Glutamatergic neuron (in vitro differentiated cells): ENCODE data around the gene TEAD3. TPM values are rescaled to one million over a fixed set of nuclear protein-coding genes. Genes with fewer than 3 reads are reported as not detected.

Source experiments
- DNase-seq: peaks from one replicate; pipeline ENCODE4 v3.0.0; 2022
- H3K27ac Mint-ChIP-seq: one replicate; pipeline ENCODE4 v1.8.0; 2020; ENCODE audit warnings: mild to moderate bottlenecking, mixed read lengths, inconsistent platforms; ENCODE audit not compliant: unreplicated experiment
- H3K27me3 Mint-ChIP-seq: one replicate; pipeline ENCODE4 v1.8.0; 2020; ENCODE audit warnings: mild to moderate bottlenecking, moderate library complexity, mixed read lengths, inconsistent platforms; ENCODE audit not compliant: unreplicated experiment
- H3K36me3 Mint-ChIP-seq: one replicate; pipeline ENCODE4 v1.8.0; 2020; ENCODE audit warnings: mild to moderate bottlenecking, mixed read lengths, inconsistent platforms; ENCODE audit not compliant: unreplicated experiment
- H3K4me1 Mint-ChIP-seq: one replicate; pipeline ENCODE4 v1.8.0; 2020; ENCODE audit warnings: mild to moderate bottlenecking, low read depth, mixed read lengths, inconsistent platforms; ENCODE audit not compliant: unreplicated experiment
- H3K4me3 Mint-ChIP-seq: one replicate; pipeline ENCODE4 v1.8.0; 2020; ENCODE audit warnings: mild to moderate bottlenecking, mixed read lengths, inconsistent platforms; ENCODE audit not compliant: unreplicated experiment
- H3K9me3 Mint-ChIP-seq: one replicate; pipeline ENCODE4 v1.8.0; 2020; ENCODE audit warnings: mild to moderate bottlenecking, moderate library complexity, mixed read lengths, inconsistent platforms; ENCODE audit not compliant: unreplicated experiment
- total RNA-seq: library from RNA; stranded (reverse); fragmentation: NEBNext Ultra II Directional; extraction: Animal tissue kit (Norgen Biotek cat#: 25700); gene quantifications from one replicate; pipeline ENCODE4 v1.2.1, GENCODE V29; 2021; ENCODE audit not compliant: unreplicated experiment
- TF ChIP-seq, protein P1 (sequence below): fragments of 200-600 bp; sonication (generic); IDR thresholded peaks from one replicate; pipeline ENCODE4 v1.5.0; 2021; ENCODE audit not compliant: partially characterized antibody, unreplicated experiment

The TEAD3 gene
- total RNA-seq, 1 donor from 2014 or later, result 50.0 TPM

DNA sequence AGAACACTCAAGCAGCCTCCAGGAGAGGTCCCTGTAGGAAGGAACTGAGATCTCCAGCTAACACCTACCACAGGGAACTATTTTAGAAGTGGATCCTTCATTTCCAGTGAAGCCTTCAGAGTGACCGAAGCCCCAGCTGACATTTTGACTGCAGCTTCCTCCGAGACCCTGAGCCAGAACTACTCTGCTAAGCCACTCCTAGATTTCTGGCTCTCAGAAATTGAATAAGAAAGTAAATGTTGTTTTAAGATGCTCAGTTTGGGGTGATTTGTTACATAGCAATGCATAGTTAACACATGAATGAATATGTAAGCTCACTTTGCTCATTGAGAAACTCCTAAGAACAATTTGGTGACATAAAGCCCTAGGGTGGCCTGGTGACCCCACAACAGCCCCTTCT lies 10.3 kb upstream of the TEAD3 start:
- Mint-ChIP-seq H3K27ac (no peak overlapping the region), H3K9me3 (peaks cover 4% of the 10 kb centered on the region), H3K4me3 (no peak overlapping the region), H3K27me3 (peaks cover 9% of the 10 kb centered on the region), H3K36me3 (no peaks in the 10 kb centered on the region), H3K4me1 (peaks cover 9% of the 10 kb centered on the region)
- DNase-seq, result no peak
- TF ChIP-seq, protein P1, sequence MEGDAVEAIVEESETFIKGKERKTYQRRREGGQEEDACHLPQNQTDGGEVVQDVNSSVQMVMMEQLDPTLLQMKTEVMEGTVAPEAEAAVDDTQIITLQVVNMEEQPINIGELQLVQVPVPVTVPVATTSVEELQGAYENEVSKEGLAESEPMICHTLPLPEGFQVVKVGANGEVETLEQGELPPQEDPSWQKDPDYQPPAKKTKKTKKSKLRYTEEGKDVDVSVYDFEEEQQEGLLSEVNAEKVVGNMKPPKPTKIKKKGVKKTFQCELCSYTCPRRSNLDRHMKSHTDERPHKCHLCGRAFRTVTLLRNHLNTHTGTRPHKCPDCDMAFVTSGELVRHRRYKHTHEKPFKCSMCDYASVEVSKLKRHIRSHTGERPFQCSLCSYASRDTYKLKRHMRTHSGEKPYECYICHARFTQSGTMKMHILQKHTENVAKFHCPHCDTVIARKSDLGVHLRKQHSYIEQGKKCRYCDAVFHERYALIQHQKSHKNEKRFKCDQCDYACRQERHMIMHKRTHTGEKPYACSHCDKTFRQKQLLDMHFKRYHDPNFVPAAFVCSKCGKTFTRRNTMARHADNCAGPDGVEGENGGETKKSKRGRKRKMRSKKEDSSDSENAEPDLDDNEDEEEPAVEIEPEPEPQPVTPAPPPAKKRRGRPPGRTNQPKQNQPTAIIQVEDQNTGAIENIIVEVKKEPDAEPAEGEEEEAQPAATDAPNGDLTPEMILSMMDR, result no peak

DNA sequence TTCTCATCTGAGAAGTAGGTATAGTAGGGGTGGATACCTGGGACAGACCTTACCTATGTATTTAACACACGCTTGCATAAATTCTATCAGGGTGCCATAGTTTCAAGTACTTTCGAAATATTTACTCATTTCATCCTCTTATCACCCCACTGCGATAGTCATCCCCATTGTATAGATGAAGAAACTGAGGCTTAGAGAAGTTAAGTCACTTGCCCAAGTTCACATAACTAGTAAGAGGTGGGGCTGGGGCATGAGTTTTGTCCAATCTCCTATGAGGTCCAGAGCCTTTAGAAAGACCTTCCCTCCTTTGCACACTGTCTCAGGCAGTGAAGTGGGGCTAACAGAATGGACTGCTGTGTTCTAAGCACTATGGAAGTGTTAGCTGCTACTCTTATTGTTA lies 9.7 kb upstream of the TEAD3 start:
- peaks cover 9% of the 10 kb centered on the region for H3K27me3 Mint-ChIP-seq
- H3K4me1 Mint-ChIP-seq, result peaks cover 9% of the 10 kb centered on the region
- no peaks in the 10 kb centered on the region for H3K36me3 Mint-ChIP-seq
- TF ChIP-seq, protein P1, result no peak
- peaks cover 6% of the 10 kb centered on the region for H3K9me3 Mint-ChIP-seq
- no peak for DNase-seq
- no peak overlapping the region for H3K27ac Mint-ChIP-seq
- no peak overlapping the region for H3K4me3 Mint-ChIP-seq

DNA sequence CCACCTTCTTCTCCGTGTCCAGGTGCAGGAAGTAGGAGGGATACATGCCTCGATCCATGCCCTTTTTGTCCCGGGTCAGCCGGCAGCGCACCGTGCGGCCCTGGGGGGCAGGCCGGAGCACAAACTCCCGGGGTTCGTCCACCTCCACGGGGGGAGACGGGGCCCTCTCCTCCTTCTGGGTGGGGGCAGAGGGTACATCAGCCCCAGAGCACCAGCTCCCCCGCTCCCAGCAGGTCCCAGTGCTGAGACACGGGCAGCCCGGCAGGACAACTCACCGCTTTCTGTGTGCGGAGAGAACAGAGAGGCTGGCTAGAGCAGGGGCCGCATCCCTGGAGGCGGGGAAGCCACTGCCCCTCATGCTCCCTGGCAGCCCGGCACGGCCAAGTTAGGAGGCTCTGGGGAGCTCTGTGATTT lies 9.1 kb upstream of the TEAD3 start:
- H3K4me3 Mint-ChIP-seq, result no peak overlapping the region
- H3K4me1 Mint-ChIP-seq, result peaks cover 8% of the 10 kb centered on the region
- no peak for DNase-seq

DNA sequence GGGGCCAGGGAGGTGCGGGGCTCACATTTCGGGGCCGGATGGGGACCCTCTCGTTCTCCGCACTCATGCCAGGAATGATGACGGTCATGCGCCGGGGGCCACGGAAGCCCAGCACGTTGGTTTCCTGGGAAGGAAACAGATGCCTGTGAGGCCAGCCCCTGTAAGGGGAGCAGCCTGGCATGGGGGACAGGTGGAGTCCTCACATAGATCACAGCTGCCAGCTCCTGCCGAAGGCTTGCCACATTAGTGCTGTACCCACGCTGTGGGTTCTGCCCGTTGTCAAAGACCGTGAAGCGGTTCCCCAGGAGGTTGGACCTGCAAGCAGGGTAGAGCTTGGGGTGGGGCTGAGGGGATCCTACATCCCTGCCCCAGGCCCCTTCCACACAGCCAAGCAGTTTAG lies 6.7 kb upstream of the TEAD3 start:
- Mint-ChIP-seq H3K4me1 (peaks cover 18% of the 10 kb centered on the region), H3K27me3 (peaks cover 7% of the 10 kb centered on the region), H3K36me3 (no peaks in the 10 kb centered on the region), H3K4me3 (no peak overlapping the region), H3K9me3 (peaks cover 5% of the 10 kb centered on the region), H3K27ac (no peak overlapping the region)
- TF ChIP-seq, protein P1, result no peak
- DNase-seq, result no peak

More for the DNA sequence above, 9.1 kb upstream of the TEAD3 start:
- Mint-ChIP-seq H3K27ac (no peak overlapping the region), H3K27me3 (peaks cover 8% of the 10 kb centered on the region), H3K9me3 (peaks cover 6% of the 10 kb centered on the region), H3K36me3 (no peaks in the 10 kb centered on the region)
- TF ChIP-seq, protein P1, result no peak

DNA sequence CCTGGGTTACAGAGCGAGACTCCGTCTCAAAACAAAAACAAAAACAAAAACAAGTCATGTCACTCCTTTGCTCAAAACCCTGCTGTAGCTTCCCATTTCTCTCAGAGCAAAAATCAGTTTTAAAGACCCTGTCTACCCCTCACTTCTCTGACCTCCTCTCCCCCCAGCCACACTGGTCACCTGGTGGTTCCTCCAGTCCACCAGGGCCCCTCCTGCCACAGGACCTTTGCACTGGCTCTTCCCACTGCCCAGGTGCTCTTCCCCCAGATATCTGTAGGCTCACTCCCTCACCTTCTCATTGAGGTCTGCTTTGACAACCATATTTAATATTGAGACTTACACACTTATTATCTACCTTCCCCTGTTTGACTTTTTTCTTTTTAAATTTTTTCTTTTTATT lies 4.9 kb upstream of the TEAD3 start:
- DNase-seq, result no peak
- peaks cover 6% of the 10 kb centered on the region for H3K27me3 Mint-ChIP-seq
- H3K4me1 Mint-ChIP-seq, result peaks cover 19% of the 10 kb centered on the region
- H3K27ac Mint-ChIP-seq, result no peak overlapping the region
- H3K4me3 Mint-ChIP-seq, result no peak overlapping the region
- no peaks in the 10 kb centered on the region for H3K36me3 Mint-ChIP-seq
- H3K9me3 Mint-ChIP-seq, result peaks cover 6% of the 10 kb centered on the region
- TF ChIP-seq, protein P1, result no peak
